ENCODE measurements around the gene CYB5A.

Gene CYB5A

DNA sequence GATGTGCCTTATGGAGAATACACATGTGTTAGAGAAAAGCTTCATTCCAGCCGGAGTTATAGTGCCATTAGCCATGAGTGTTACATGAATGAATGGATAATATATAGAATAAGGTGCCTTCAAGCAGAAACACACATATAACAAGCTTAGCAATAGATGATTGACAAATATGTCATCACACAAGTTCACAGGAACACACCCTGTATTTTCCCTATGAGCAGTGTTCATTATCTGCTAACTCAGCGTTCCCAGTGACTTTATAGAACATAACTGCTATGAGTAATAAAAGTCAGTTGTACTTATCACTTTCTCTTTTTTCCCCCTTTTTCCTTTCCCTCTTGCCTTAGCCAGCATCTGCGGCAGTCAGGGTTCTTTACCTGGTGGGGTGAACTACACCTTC lies 78.3 kb downstream of the CYB5A start:
- DNase-seq (ENCODE audit: low read depth), result no peak

DNA sequence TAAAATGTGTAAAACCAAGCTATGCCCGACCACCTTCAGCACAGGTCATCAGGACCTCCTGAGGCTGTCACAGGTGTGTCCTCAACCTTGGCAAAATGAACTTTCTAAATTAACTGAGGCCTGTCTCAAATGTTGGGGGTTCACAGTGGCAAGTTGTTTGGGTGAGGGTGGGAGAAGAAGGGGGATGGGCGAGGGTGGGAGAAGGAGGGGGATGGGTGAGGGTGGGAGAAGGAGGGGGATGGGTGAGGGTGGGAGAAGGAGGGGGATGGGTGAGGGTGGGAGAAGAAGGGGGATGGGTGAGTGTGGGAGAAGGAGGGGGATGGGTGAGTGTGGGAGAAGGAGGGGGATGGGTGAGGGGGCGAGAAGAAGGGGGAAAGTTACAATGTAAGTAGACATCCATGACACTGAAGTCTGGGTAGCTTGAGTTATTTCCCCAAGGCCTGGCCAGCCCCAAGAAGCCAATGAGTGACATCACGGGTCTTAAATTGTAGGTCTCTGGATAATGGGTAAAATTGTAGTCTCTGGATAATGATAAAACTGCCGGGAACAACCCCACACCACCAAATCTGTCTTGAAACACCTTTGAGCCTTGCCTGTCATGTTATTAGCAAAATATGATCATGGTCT lies 87.1 kb downstream of the CYB5A start:
- no peak for DNase-seq (ENCODE audit: low read depth)

DNA sequence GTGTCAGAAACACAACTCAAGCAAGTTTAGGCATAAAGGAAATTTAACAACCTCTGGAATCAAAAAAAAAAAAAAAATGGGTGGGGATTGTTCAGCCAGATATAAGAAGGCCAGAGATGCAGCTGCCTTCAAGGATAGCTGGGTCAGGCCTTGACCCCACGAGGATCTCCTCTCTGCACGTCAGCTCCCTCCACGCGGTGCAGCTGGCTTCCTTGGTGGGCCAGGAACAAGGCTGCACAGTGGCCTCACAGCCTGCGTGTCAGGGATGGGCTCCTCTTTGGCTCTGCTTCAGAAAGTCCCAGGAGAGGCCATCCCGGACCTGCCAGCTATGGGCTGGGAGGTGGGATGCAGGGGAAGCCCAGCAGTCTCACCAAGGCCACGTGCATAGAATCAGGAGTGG lies 88.0 kb downstream of the CYB5A start:
- no peak for DNase-seq (ENCODE audit: low read depth)
